HepG2 (cell line): ENCODE measurements around the gene C20orf144. TPM values are rescaled to one million over a fixed set of nuclear protein-coding genes. Genes with fewer than 3 reads are reported as not detected.

Experiments used
- ATAC-seq: fragments of 200-7000 bp; cut with Tn5 transposase; 3 replicates; pipeline ENCODE4 v1.9.1; 2020; ENCODE audit warnings: mild to moderate bottlenecking, moderate library complexity
- BruUV-seq: library from RNA; stranded (reverse); fragments of 400-500 nt; replicated peaks from 2 replicates; lab custom pipeline; 2021; lab: Mats Ljungman, UMichigan
- CTCF ChIA-PET: fragments of 300-600 bp; formaldehyde crosslinking; extraction: SDS; loops from one replicate; lab custom pipeline; 2021; ENCODE audit warnings: low total read pairs, inconsistent platforms, low intra/inter-chr PET ratio; lab: Yijun Ruan, JAX
- POLR2A ChIA-PET: fragments of 350-600 bp; sonication (Branson Sonifier 250); formaldehyde crosslinking; loops from one replicate; lab custom pipeline; 2020; ENCODE audit warnings: antibody characterized with exemption, inconsistent platforms; lab: Yijun Ruan, JAX
- DNase-seq: peaks from one replicate; pipeline ENCODE4 v3.0.0-alpha.2; 2015; ENCODE audit warnings: low spot score
- FAIRE-seq: peaks from 3 replicates; lab custom pipeline; 2011; peaks lifted over from hg19 to GRCh38; lab: Jason Lieb, UNC
- H2AFZ ChIP-seq: one replicate; pipeline ENCODE4 v1.6.1; 2011; ENCODE audit warnings: low read length, inconsistent platforms
- H3K27ac ChIP-seq: fragments of 300-600 bp; 3 replicates; pipeline ENCODE4 v1.8.0; 2011; ENCODE audit warnings: mixed run types, mild to moderate bottlenecking, mixed read lengths, low read length, inconsistent platforms; ENCODE audit not compliant: insufficient read depth; ENCODE audit errors: extremely low read length
- H3K27me3 ChIP-seq, 2 experiments: fragments of 200-600 bp in 1 of 2; 2 replicates in 1 of 2; 3 replicates in 1 of 2; pipeline versions ENCODE4 v1.6.0 to v1.8.0; 2011; ENCODE audit warnings: low read length in 2 of 2, mild to moderate bottlenecking in 2 of 2, moderate library complexity in 2 of 2, inconsistent platforms in 1 of 2; ENCODE audit not compliant: insufficient read depth in 2 of 2, control insufficient read depth in 1 of 2
- H3K36me3 ChIP-seq, 2 experiments: fragments of 200-600 bp in 1 of 2; replicated peaks in 1 of 2; 2 replicates in 1 of 2; 3 replicates in 1 of 2; pipeline versions ENCODE4 v1.5.1 to v1.8.0; 2011; ENCODE audit warnings: low read length in 2 of 2, inconsistent platforms in 1 of 2; ENCODE audit not compliant: insufficient read depth in 2 of 2, control insufficient read depth in 1 of 2
- H3K4me1 ChIP-seq: 2 replicates; pipeline ENCODE4 v1.5.1; 2012; ENCODE audit warnings: low read length, inconsistent platforms; ENCODE audit not compliant: insufficient read depth
- H3K4me2 ChIP-seq: 2 replicates; pipeline ENCODE4 v1.6.0; 2011; ENCODE audit warnings: low read depth, low read length, inconsistent platforms
- H3K4me3 ChIP-seq, 3 experiments: fragments of 200-600 bp in 1 of 3; sonication (generic), shearing (Covaris generic) in 1 of 3; replicated peaks in 1 of 3; 2 replicates each; pipeline ENCODE4 v1.5.1; 2011 to 2016; ENCODE audit warnings: low read length in 3 of 3, inconsistent platforms in 2 of 3, low read depth in 2 of 3, mild to moderate bottlenecking in 2 of 3, control low read depth in 1 of 3, mixed read lengths in 1 of 3; ENCODE audit not compliant: insufficient read depth in 1 of 3
- H3K79me2 ChIP-seq: one replicate; pipeline ENCODE4 v1.6.1; 2011; ENCODE audit warnings: low read length, inconsistent platforms; ENCODE audit not compliant: insufficient read depth
- H3K9ac ChIP-seq: 2 replicates; pipeline ENCODE4 v1.6.0; 2011; ENCODE audit warnings: mild to moderate bottlenecking, low read depth, low read length, inconsistent platforms; ENCODE audit not compliant: insufficient read depth
- H3K9me3 ChIP-seq: 2 replicates; pipeline ENCODE4 v1.5.1; 2012; ENCODE audit warnings: mild to moderate bottlenecking, low read length
- H4K20me1 ChIP-seq: 2 replicates; pipeline ENCODE4 v1.6.0; 2011; ENCODE audit warnings: inconsistent platforms, mild to moderate bottlenecking, low read length, moderate library complexity; ENCODE audit not compliant: insufficient read depth
- CAMTA2 ChIP-seq: sonication (generic); formaldehyde crosslinking; IDR thresholded peaks from 2 replicates; pipeline ENCODE4 v1.4.0; 2020; ENCODE audit warnings: mild to moderate bottlenecking, missing genetic modification reagents, borderline replicate concordance
- FOXM1 ChIP-seq: sonication (generic); formaldehyde crosslinking; IDR thresholded peaks from 2 replicates; pipeline ENCODE4 v1.5.0; 2020; ENCODE audit warnings: missing genetic modification reagents
- LCORL ChIP-seq, 2 experiments: fragments of 450-650 bp in 1 of 2; sonication (generic) in 1 of 2; formaldehyde crosslinking in 1 of 2; IDR thresholded peaks; 2 replicates each; pipeline versions ENCODE4 v1.5.0 to v1.6.1; 2017 to 2020; ENCODE audit warnings: antibody characterized with exemption in 1 of 2, missing genetic modification reagents in 1 of 2
- MAF1 ChIP-seq: sonication (generic); formaldehyde crosslinking; IDR thresholded peaks from 2 replicates; pipeline ENCODE4 v1.5.0; 2020; ENCODE audit warnings: missing genetic modification reagents, borderline replicate concordance
- MYC ChIP-seq: sonication (generic); formaldehyde crosslinking; IDR thresholded peaks from 2 replicates; pipeline ENCODE4 v1.9.0; 2021; ENCODE audit warnings: missing genetic modification reagents, borderline replicate concordance
- MZF1 ChIP-seq: sonication (generic); formaldehyde crosslinking; IDR thresholded peaks from 2 replicates; pipeline ENCODE4 v1.8.1; 2023; ENCODE audit warnings: mild to moderate bottlenecking, missing genetic modification reagents, borderline replicate concordance
- TBX3 ChIP-seq: fragments of 450-650 bp; IDR thresholded peaks from 2 replicates; pipeline ENCODE4 v1.6.1; 2017; ENCODE audit warnings: antibody characterized with exemption, mild to moderate bottlenecking, inconsistent platforms, borderline replicate concordance
- ZBTB38 ChIP-seq: sonication (generic); formaldehyde crosslinking; IDR thresholded peaks from 2 replicates; pipeline ENCODE4 v1.5.1; 2020; ENCODE audit warnings: mild to moderate bottlenecking, missing genetic modification reagents
- ZFP90 ChIP-seq: sonication (generic); formaldehyde crosslinking; IDR thresholded peaks from 2 replicates; pipeline ENCODE4 v1.8.0; 2022; ENCODE audit warnings: missing genetic modification reagents, mild to moderate bottlenecking, inconsistent platforms, borderline replicate concordance
- ZKSCAN8 ChIP-seq: IDR thresholded peaks from 2 replicates; pipeline ENCODE4 v1.6.1; 2016; ENCODE audit warnings: borderline replicate concordance, missing genetic modification reagents, missing compliant biosample characterization
- ZNF451 ChIP-seq: sonication (generic); formaldehyde crosslinking; IDR thresholded peaks from 2 replicates; pipeline ENCODE4 v1.5.0; 2020; ENCODE audit warnings: mild to moderate bottlenecking, missing genetic modification reagents
- ZNF678 ChIP-seq: sonication (generic); formaldehyde crosslinking; IDR thresholded peaks from 2 replicates; pipeline ENCODE4 v1.4.0; 2020; ENCODE audit warnings: mild to moderate bottlenecking, missing genetic modification reagents
- ZNF75D ChIP-seq: sonication (generic); formaldehyde crosslinking; IDR thresholded peaks from 2 replicates; pipeline ENCODE4 v1.8.1; 2023; ENCODE audit warnings: missing genetic modification reagents, mild to moderate bottlenecking, borderline replicate concordance
- ZNF772 ChIP-seq: sonication (generic); formaldehyde crosslinking; IDR thresholded peaks from 2 replicates; pipeline ENCODE4 v1.5.0; 2020; ENCODE audit warnings: mild to moderate bottlenecking, missing genetic modification reagents
- WGBS: methylation state at CpG from one replicate; pipeline ENCODE4 v1.1.6; 2017; ENCODE audit warnings: low lambda C conversion rate; 5-methylcytosine and 5-hydroxymethylcytosine counted together
- in situ Hi-C: cut with HindIII; loops from 2 replicates; pipeline ENCODE4 v1.10.0; 2017; ENCODE audit warnings: low pct_unique_long_range_greater_than_20kb; ENCODE audit not compliant: extremely low pct_ligation_motif_present
- intact Hi-C: fragments of 100-400 bp; cut with micrococcal nuclease; formaldehyde crosslinking; loops from one replicate; pipeline ENCODE4 v1.10.0; 2022; ENCODE audit not compliant: unreplicated experiment
- polyA plus RNA-seq, 8 experiments: library from polyadenylated mRNA; depleted of rRNA in 3 of 8; stranded (reverse) in 7 of 8; unstranded in 1 of 8; fragments of >200 nt; fragmentation: Illumina TruSeq in 4 of 8; extraction: Trizol in 4 of 8; gene quantifications; 2 replicates each; pipeline versions ENCODE4 v1.2.1 to v1.2.3, GENCODE V29; 2011 to 2016; ENCODE audit warnings: low read depth in 4 of 8, missing spikeins in 1 of 8, mixed read lengths in 1 of 8; ENCODE audit not compliant: insufficient read depth in 1 of 8
- total RNA-seq, 5 experiments: library from RNA; depleted of rRNA; stranded (reverse); fragments of >200 nt; fragmentation: Illumina TruSeq; extraction: Trizol; gene quantifications; 2 replicates each; pipeline ENCODE4 v1.2.3, GENCODE V29; 2016; ENCODE audit warnings: low read depth in 1 of 5
- TF ChIP-seq, protein P1 (sequence below): sonication (generic); formaldehyde crosslinking; conservative IDR thresholded peaks from 2 replicates; pipeline ENCODE4 v1.4.0; 2020; ENCODE audit warnings: missing genetic modification reagents
- TF ChIP-seq, protein P2 (sequence below): sonication (generic); formaldehyde crosslinking; IDR thresholded peaks from 2 replicates; pipeline ENCODE4 v1.5.0; 2020; ENCODE audit warnings: missing genetic modification reagents, mild to moderate bottlenecking, borderline replicate concordance
- TF ChIP-seq, protein P3 (sequence below): sonication (generic); formaldehyde crosslinking; IDR thresholded peaks from 2 replicates; pipeline ENCODE4 v1.5.1; 2020; ENCODE audit warnings: mild to moderate bottlenecking, missing genetic modification reagents, moderate library complexity
- TF ChIP-seq, protein P4 (sequence below): IDR thresholded peaks from 2 replicates; pipeline ENCODE4 v1.6.1; 2012; ENCODE audit warnings: inconsistent platforms

Gene C20orf144
- total and polyA plus RNA-seq, 2 of the 13 experiments (the other 11 are each of a cell fraction or from before 2014, with no cell fraction given), result 0.09 to 0.16 TPM

DNA sequence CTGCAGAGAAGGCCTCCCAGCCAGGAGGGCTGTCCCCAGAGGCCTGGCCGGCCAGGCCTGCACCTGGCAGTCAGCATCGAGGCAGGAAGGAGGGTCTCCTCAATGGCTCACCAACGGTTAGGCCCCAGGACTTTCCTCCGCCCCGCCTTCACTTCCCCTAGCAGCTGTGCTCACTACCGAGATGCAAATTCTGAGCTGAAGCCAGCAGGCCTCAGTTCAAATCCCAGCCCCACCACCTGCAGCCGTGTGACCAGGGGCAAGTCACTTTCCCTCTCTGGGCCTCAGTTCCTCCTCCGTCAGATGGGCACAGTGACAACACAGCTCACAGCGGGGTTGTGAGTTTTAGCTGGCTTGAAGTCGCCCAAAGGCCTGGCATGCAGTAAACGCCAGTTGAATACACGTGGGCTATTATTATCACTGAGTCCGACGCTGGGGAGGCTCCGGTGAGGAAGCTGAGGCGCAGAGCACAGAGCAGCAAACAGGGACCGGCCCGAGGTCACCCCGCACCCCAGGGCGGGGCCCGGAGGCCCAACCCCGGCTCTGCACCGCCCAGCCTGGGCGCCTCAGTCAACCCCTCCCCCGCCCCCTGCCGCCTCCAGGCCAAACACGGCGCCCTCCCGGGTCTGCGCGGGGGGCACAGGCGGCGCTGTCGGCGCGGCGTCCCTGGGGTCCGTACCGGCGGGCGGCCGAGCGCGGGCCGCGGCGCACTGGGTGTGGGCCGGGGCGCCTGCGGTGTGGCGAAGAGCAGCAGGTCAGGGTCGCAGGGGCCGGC lies 23.4 kb downstream of the C20orf144 start:
- in situ Hi-C loops, result no loop called here
- intact Hi-C loops, result loop anchor here (1.0 to 5.0 kb wide), 4 partner anchors 11 to 127 kb away; partner anchors contain the start of genes CHMP4B and NECAB3
- BruUV-seq, result TSS peak; percentile 63
- DNase-seq (peak; percentile 71), ATAC-seq (peak; percentile 65), FAIRE-seq (no peak)
- Histone ChIP-seq H3K4me2 (peak overlapping the region; percentile 99), H3K9me3 (no peaks in the 10 kb centered on the region), H3K9ac (peak overlapping the region; percentile 69), H3K27ac (peak overlapping the region; percentile 56), H2AFZ (peak overlapping the region; percentile 2), H3K4me1 (peaks cover 59% of the 10 kb centered on the region), H3K79me2 (peaks cover 21% of the 10 kb centered on the region), H3K4me3 (peak overlapping the region; percentile 58 to 82 (median 65)), H3K36me3 (peaks cover 0 to under 1% of the 10 kb centered on the region in 2 experiments; a peak in 1 of 5 replicates), H4K20me1 (no peaks in the 10 kb centered on the region), H3K27me3 (no peaks in the 10 kb centered on the region)
- POLR2A ChIA-PET, result interaction anchor here (1.4 to 2.5 kb wide), 3 partner anchors 11 to 46 kb away, joined by 5 to 17 read pairs (median 14); partner anchors contain the start of genes NECAB3 and ZNF341
- CTCF ChIA-PET, result no interaction called here
- WGBS, result 3% methylated on average over 22 of the region's 53 CpGs
- 0 out of 2 replicates have a peak, but pooled peaks have one; percentile 60 for TF ChIP-seq ZNF678
- peak; percentile 56; the same call in 1 of the 2 replicates for TF ChIP-seq MZF1 (CRISPR knock-in tag)
- TF ChIP-seq FOXM1 (CRISPR knock-in tag), result no peak
- peak; percentile 85; the same call in 1 of the 2 replicates for TF ChIP-seq ZFP90
- TF ChIP-seq MYC (CRISPR knock-in tag), result peak; percentile 55; the same call in 1 of the 2 replicates
- no peak for TF ChIP-seq LCORL (IDR thresholded peaks at IDR 0.05)
- 0 out of 2 replicates have a peak, but pooled peaks have one; percentile 24 for TF ChIP-seq LCORL (CRISPR knock-in tag; IDR thresholded peaks at IDR 0.05)
- peak; percentile 65; the same call in 1 of the 2 replicates for TF ChIP-seq ZKSCAN8 (CRISPR knock-in tag)
- TF ChIP-seq, protein P1, sequence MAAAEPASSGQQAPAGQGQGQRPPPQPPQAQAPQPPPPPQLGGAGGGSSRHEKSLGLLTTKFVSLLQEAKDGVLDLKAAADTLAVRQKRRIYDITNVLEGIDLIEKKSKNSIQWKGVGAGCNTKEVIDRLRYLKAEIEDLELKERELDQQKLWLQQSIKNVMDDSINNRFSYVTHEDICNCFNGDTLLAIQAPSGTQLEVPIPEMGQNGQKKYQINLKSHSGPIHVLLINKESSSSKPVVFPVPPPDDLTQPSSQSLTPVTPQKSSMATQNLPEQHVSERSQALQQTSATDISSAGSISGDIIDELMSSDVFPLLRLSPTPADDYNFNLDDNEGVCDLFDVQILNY (CRISPR knock-in tag), result 0 out of 2 replicates have a peak, but pooled peaks have one; percentile 40
- TF ChIP-seq ZBTB38 (CRISPR knock-in tag), result no peak; the same call in 1 of the 2 replicates
- TF ChIP-seq TBX3, result no peak
- TF ChIP-seq, protein P2, sequence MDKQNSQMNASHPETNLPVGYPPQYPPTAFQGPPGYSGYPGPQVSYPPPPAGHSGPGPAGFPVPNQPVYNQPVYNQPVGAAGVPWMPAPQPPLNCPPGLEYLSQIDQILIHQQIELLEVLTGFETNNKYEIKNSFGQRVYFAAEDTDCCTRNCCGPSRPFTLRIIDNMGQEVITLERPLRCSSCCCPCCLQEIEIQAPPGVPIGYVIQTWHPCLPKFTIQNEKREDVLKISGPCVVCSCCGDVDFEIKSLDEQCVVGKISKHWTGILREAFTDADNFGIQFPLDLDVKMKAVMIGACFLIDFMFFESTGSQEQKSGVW, result no peak
- TF ChIP-seq ZNF451 (CRISPR knock-in tag), result peak; percentile 12; the same call in 1 of the 2 replicates
- TF ChIP-seq, protein P3, sequence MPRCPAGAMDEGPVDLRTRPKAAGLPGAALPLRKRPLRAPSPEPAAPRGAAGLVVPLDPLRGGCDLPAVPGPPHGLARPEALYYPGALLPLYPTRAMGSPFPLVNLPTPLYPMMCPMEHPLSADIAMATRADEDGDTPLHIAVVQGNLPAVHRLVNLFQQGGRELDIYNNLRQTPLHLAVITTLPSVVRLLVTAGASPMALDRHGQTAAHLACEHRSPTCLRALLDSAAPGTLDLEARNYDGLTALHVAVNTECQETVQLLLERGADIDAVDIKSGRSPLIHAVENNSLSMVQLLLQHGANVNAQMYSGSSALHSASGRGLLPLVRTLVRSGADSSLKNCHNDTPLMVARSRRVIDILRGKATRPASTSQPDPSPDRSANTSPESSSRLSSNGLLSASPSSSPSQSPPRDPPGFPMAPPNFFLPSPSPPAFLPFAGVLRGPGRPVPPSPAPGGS (CRISPR knock-in tag), result no peak; the same call in 1 of the 2 replicates
- TF ChIP-seq ZNF772 (CRISPR knock-in tag), result peak; percentile 15; the same call in 1 of the 2 replicates
- TF ChIP-seq, protein P4, sequence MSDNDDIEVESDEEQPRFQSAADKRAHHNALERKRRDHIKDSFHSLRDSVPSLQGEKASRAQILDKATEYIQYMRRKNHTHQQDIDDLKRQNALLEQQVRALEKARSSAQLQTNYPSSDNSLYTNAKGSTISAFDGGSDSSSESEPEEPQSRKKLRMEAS, result peak; percentile 45
- peak; percentile 71 for TF ChIP-seq CAMTA2 (CRISPR knock-in tag)
- peak; percentile 71; the same call in 1 of the 2 replicates for TF ChIP-seq MAF1 (CRISPR knock-in tag)
- no peak for TF ChIP-seq ZNF75D (CRISPR knock-in tag)
